H1 (cell line): ENCODE results near the gene KCTD3. TPM values are rescaled to one million over a fixed set of nuclear protein-coding genes. Genes with fewer than 3 reads are reported as not detected.

Experiments
- CTCF ChIA-PET: fragments of 300-600 bp; sonication (Branson Sonifier 250); formaldehyde crosslinking; loops from one replicate; lab custom pipeline; 2021; ENCODE audit not compliant: partially characterized antibody; lab: Charles Lee
- POLR2A ChIA-PET: fragments of 300-600 bp; sonication (Branson Sonifier 250); formaldehyde crosslinking; loops from one replicate; lab custom pipeline; 2021; ENCODE audit warnings: inconsistent platforms; ENCODE audit not compliant: partially characterized antibody; lab: Charles Lee
- DNase-seq, 2 experiments: peaks; one replicate each; pipeline versions ENCODE4 v3.0.0 to v3.0.0-alpha.2; 2010 to 2022; ENCODE audit warnings: low spot score in 2 of 2, low read depth in 1 of 2, mixed read lengths in 1 of 2
- FAIRE-seq: peaks from 2 replicates; lab custom pipeline; 2011; peaks lifted over from hg19 to GRCh38; lab: Jason Lieb, UNC
- H2AFZ ChIP-seq: 2 replicates; pipeline ENCODE4 v1.8.1; 2012; ENCODE audit warnings: low read length, inconsistent platforms
- H2AK5ac ChIP-seq: 2 replicates; pipeline ENCODE4 v1.6.1; 2013; ENCODE audit warnings: low read depth, low read length
- H2BK120ac ChIP-seq: replicated peaks from 2 replicates; pipeline ENCODE3; 2013; ENCODE audit warnings: low read depth, low read length, inconsistent platforms
- H2BK12ac ChIP-seq: 2 replicates; pipeline ENCODE4 v1.6.1; 2013; ENCODE audit warnings: low read depth, low read length
- H2BK15ac ChIP-seq: 2 replicates; pipeline ENCODE4 v1.6.1; 2013; ENCODE audit warnings: low read length
- H2BK20ac ChIP-seq: 2 replicates; pipeline ENCODE4 v1.6.1; 2013; ENCODE audit warnings: low read length
- H2BK5ac ChIP-seq: 2 replicates; pipeline ENCODE4 v1.6.1; 2013; ENCODE audit warnings: low read depth, low read length
- H3K14ac ChIP-seq: 2 replicates; pipeline ENCODE4 v1.6.1; 2013; ENCODE audit warnings: inconsistent platforms; ENCODE audit not compliant: insufficient read length
- H3K18ac ChIP-seq: 2 replicates; pipeline ENCODE4 v1.6.1; 2013; ENCODE audit warnings: low read length; ENCODE audit errors: extremely low read depth
- H3K23ac ChIP-seq: 2 replicates; pipeline ENCODE4 v1.6.1; 2013; ENCODE audit warnings: inconsistent platforms; ENCODE audit not compliant: insufficient read length
- H3K23me2 ChIP-seq: 2 replicates; pipeline ENCODE4 v1.6.1; 2013; ENCODE audit warnings: low read depth, low read length
- H3K27ac ChIP-seq: 2 replicates; pipeline ENCODE4 v1.6.1; 2011; ENCODE audit warnings: low read depth, low read length, inconsistent platforms
- H3K27me3 ChIP-seq, 4 experiments: replicated peaks in 1 of 4; 1 replicate in 1 of 4; 2 replicates in 3 of 4; pipeline versions ENCODE4 v1.6.1 to v1.8.1; 2011 to 2013; ENCODE audit warnings: low read length in 3 of 4, mild to moderate bottlenecking in 3 of 4, inconsistent platforms in 2 of 4, mixed read lengths in 2 of 4, moderate library complexity in 1 of 4; ENCODE audit not compliant: control insufficient read depth in 3 of 4, insufficient read depth in 3 of 4; ENCODE audit errors: extremely low read depth in 1 of 4
- H3K36me3 ChIP-seq, 4 experiments: 2 replicates each; pipeline versions ENCODE4 v1.6.1 to v1.8.1; 2011 to 2013; ENCODE audit warnings: mild to moderate bottlenecking in 4 of 4, low read length in 3 of 4, moderate library complexity in 2 of 4, control low read depth in 1 of 4, inconsistent platforms in 1 of 4; ENCODE audit not compliant: insufficient read depth in 4 of 4, control insufficient read depth in 2 of 4
- H3K4ac ChIP-seq: replicated peaks from 2 replicates; pipeline ENCODE3; 2013; ENCODE audit warnings: low read length, low read depth, mixed read lengths, inconsistent platforms; ENCODE audit not compliant: insufficient read length
- H3K4me1 ChIP-seq, 4 experiments: replicated peaks in 1 of 4; 1 replicate in 1 of 4; 2 replicates in 3 of 4; pipeline versions ENCODE4 v1.6.1 to v1.8.1; 2011 to 2013; ENCODE audit warnings: low read length in 3 of 4, inconsistent platforms in 2 of 4, mixed read lengths in 1 of 4; ENCODE audit not compliant: insufficient read depth in 4 of 4, control insufficient read depth in 3 of 4
- H3K4me2 ChIP-seq, 2 experiments: 2 replicates each; pipeline versions ENCODE4 v1.6.1 to v1.8.1; 2011 to 2013; ENCODE audit warnings: low read depth in 2 of 2, low read length in 2 of 2, control low read depth in 1 of 2, inconsistent platforms in 1 of 2, mild to moderate bottlenecking in 1 of 2; ENCODE audit not compliant: insufficient read depth in 1 of 2
- H3K4me3 ChIP-seq, 4 experiments: fragments of 200-600, 300-600 bp in 1 of 4; sonication (generic), shearing (Covaris generic), sonication (Bioruptor Twin) in 1 of 4; 2 replicates each; pipeline versions ENCODE4 v1.5.1 to v1.8.1; 2011 to 2016; ENCODE audit warnings: low read length in 4 of 4, low read depth in 3 of 4, control low read depth in 2 of 4, inconsistent platforms in 2 of 4, mild to moderate bottlenecking in 2 of 4, mixed read lengths in 1 of 4, moderate library complexity in 1 of 4; ENCODE audit not compliant: insufficient read depth in 2 of 4; ENCODE audit errors: extremely low read depth in 1 of 4
- H3K56ac ChIP-seq: replicated peaks from 2 replicates; pipeline ENCODE3; 2013; ENCODE audit warnings: low read depth, mild to moderate bottlenecking, mixed read lengths, low read length, inconsistent platforms; ENCODE audit not compliant: insufficient read length
- H3K79me1 ChIP-seq: 2 replicates; pipeline ENCODE4 v1.6.1; 2013; ENCODE audit warnings: low read depth, low read length, control low read depth
- H3K79me2 ChIP-seq, 2 experiments: 2 replicates each; pipeline versions ENCODE4 v1.6.1 to v1.8.1; 2012 to 2013; ENCODE audit warnings: low read length in 2 of 2, mild to moderate bottlenecking in 2 of 2, inconsistent platforms in 1 of 2; ENCODE audit not compliant: insufficient read depth in 2 of 2, control insufficient read depth in 1 of 2
- H3K9ac ChIP-seq, 4 experiments: replicated peaks in 1 of 4; 1 replicate in 1 of 4; 2 replicates in 3 of 4; pipeline versions ENCODE4 v1.6.1 to v1.8.1; 2011 to 2013; ENCODE audit warnings: low read depth in 3 of 4, low read length in 3 of 4, control low read depth in 2 of 4, mild to moderate bottlenecking in 2 of 4, moderate library complexity in 2 of 4, inconsistent platforms in 1 of 4; ENCODE audit errors: extremely low read depth in 1 of 4
- H3K9me3 ChIP-seq, 2 experiments: 2 replicates each; pipeline versions ENCODE4 v1.6.1 to v1.8.1; 2012 to 2013; ENCODE audit warnings: mild to moderate bottlenecking in 2 of 2, moderate library complexity in 2 of 2, control low read depth in 1 of 2, inconsistent platforms in 1 of 2, low read depth in 1 of 2, low read length in 1 of 2, mixed read lengths in 1 of 2; ENCODE audit not compliant: insufficient read depth in 2 of 2
- H4K20me1 ChIP-seq, 2 experiments: replicated peaks in 1 of 2; 2 replicates each; pipeline versions ENCODE3 to v1.8.1; 2011 to 2013; ENCODE audit warnings: inconsistent platforms in 2 of 2, low read length in 2 of 2, mild to moderate bottlenecking in 1 of 2; ENCODE audit not compliant: insufficient read depth in 2 of 2, control insufficient read depth in 1 of 2
- H4K5ac ChIP-seq: 2 replicates; pipeline ENCODE4 v1.6.1; 2013; ENCODE audit warnings: low read length, low read depth, mixed read lengths, inconsistent platforms; ENCODE audit not compliant: insufficient read length
- H4K8ac ChIP-seq: 2 replicates; pipeline ENCODE4 v1.8.0; 2013; ENCODE audit warnings: mild to moderate bottlenecking, moderate library complexity, low read length, inconsistent platforms; ENCODE audit not compliant: insufficient read depth; ENCODE audit errors: extremely low read depth
- H4K91ac ChIP-seq: replicated peaks from 2 replicates; pipeline ENCODE3; 2013; ENCODE audit warnings: low read length, mixed read lengths, inconsistent platforms; ENCODE audit not compliant: insufficient read length
- CTBP2 ChIP-seq: IDR thresholded peaks from 2 replicates; pipeline ENCODE4 v1.7.0; 2011; ENCODE audit warnings: borderline replicate concordance, mild to moderate bottlenecking, moderate library complexity, mixed read lengths, low read length; ENCODE audit not compliant: insufficient read depth, insufficient read length
- EP300 ChIP-seq, 2 experiments: IDR thresholded peaks; 1 replicate in 1 of 2; 2 replicates in 1 of 2; pipeline ENCODE4 v1.6.1; 2011 to 2012; ENCODE audit warnings: low read depth in 2 of 2, low read length in 2 of 2, mild to moderate bottlenecking in 2 of 2, borderline replicate concordance in 1 of 2, inconsistent platforms in 1 of 2, moderate library complexity in 1 of 2
- GTF2F1 ChIP-seq: IDR thresholded peaks from 2 replicates; pipeline ENCODE4 v1.6.1; 2012; ENCODE audit warnings: low read depth, low read length, improper control_type of control experiment, borderline replicate concordance
- KDM1A ChIP-seq: fragments of 200-600, 300-600 bp; sonication (generic); IDR thresholded peaks from 2 replicates; pipeline ENCODE4 v1.7.1; 2016; ENCODE audit warnings: mild to moderate bottlenecking, low read length, borderline replicate concordance
- SIRT6 ChIP-seq: IDR thresholded peaks from one replicate; pipeline ENCODE4 v1.7.1; 2012; ENCODE audit warnings: low read length, inconsistent platforms
- SP1 ChIP-seq: IDR thresholded peaks from 2 replicates; pipeline ENCODE4 v1.6.1; 2011; ENCODE audit warnings: low read depth, low read length
- TEAD4 ChIP-seq: IDR thresholded peaks from 2 replicates; pipeline ENCODE4 v1.6.1; 2012; ENCODE audit warnings: low read depth, low read length, inconsistent platforms, mixed read lengths
- WGBS, 2 experiments: shearing (Covaris generic) in 1 of 2; methylation state at CpG; one replicate each; pipeline versions ENCODE4 v1.1.6 to v1.1.7; 2013 to 2015; ENCODE audit warnings: low lambda C conversion rate in 2 of 2, mixed read lengths in 2 of 2, inconsistent platforms in 1 of 2, low coverage in 1 of 2, missing lambda C conversion rate in 1 of 2; ENCODE audit not compliant: insufficient replicate concordance in 2 of 2, insufficient coverage in 1 of 2, insufficient read length in 1 of 2; ENCODE audit errors: extremely low coverage in 1 of 2, missing lambda C conversion rate in 1 of 2; 5-methylcytosine and 5-hydroxymethylcytosine counted together
- polyA plus RNA-seq, 7 experiments: library from polyadenylated mRNA; depleted of rRNA in 3 of 7; stranded (reverse) in 5 of 7; unstranded in 2 of 7; fragments of >200 nt in 5 of 7; fragments of 200-250 nt in 2 of 7; gene quantifications; 1 replicate in 5 of 7; 2 replicates in 1 of 7; 4 replicates in 1 of 7; pipeline versions ENCODE4 v1.2.1 to v1.2.3, GENCODE V29; 2011 to 2013; ENCODE audit warnings: missing spikeins in 2 of 7, mixed read lengths in 2 of 7
- total RNA-seq: library from RNA; stranded (reverse); fragmentation: NEBNext Ultra II Directional; extraction: Animal tissue kit (Norgen Biotek cat#: 25700); gene quantifications from 2 replicates; pipeline ENCODE4 v1.2.1, GENCODE V29; 2021
- TF ChIP-seq, protein P1 (sequence below): IDR thresholded peaks from 2 replicates; pipeline ENCODE4 v1.6.1; 2012; ENCODE audit warnings: inconsistent platforms
- TF ChIP-seq, protein P2 (sequence below): IDR thresholded peaks from 2 replicates; pipeline ENCODE4 v1.6.1; 2012; ENCODE audit warnings: low read length, inconsistent platforms

The KCTD3 gene
- total and polyA plus RNA-seq, 2 of the 8 experiments (the other 6 are each of a cell fraction or from before 2014, with no cell fraction given), result 43.0 to 55.6 TPM

DNA sequence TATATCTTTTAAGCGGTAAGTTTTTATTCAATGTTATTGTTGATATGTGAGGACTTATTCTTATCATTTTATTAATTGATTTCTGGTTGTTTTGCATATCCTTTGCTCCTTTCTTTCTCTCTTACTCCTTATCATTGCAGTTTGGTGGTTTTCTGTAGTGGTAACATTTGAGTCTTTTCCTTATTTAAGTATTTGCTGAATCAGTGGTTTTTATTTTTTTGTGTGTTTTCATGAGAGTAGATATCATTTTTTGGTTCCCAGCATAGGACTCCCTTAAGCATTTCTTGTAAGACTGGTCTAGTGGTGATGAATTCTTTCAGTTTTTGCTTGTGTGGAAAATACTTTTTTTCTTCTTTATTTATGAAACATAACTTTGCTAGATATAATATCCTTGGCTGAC is 12.2 kb upstream of the KCTD3 start:
- Histone ChIP-seq H3K9me3 (no peaks in the 10 kb centered on the region), H3K4ac (no peak overlapping the region), H2BK20ac (no peak overlapping the region), H3K27ac (no peak overlapping the region), H3K23ac (no peak overlapping the region), H2BK15ac (no peak overlapping the region), H3K4me1 (no peaks in the 10 kb centered on the region), H4K20me1 (no peaks in the 10 kb centered on the region), H3K23me2 (no peaks in the 10 kb centered on the region), H3K27me3 (no peaks in the 10 kb centered on the region), H3K4me2 (no peak overlapping the region), H3K4me3 (no peak overlapping the region), H3K9ac (no peak overlapping the region), H2BK5ac (no peak overlapping the region), H2AFZ (no peak overlapping the region), H3K79me1 (no peaks in the 10 kb centered on the region), H2BK12ac (no peak overlapping the region), H2BK120ac (no peak overlapping the region), H3K56ac (no peak overlapping the region), H4K8ac (no peak overlapping the region), H3K36me3 (no peaks in the 10 kb centered on the region), H3K14ac (no peak overlapping the region), H3K18ac (no peak overlapping the region), H4K5ac (no peak overlapping the region), H4K91ac (no peak overlapping the region), H2AK5ac (no peak overlapping the region), H3K79me2 (no peaks in the 10 kb centered on the region)
- FAIRE-seq, result no peak
- TF ChIP-seq KDM1A (no peak), GTF2F1 (no peak), CTBP2 (no peak), EP300 (IDR thresholded peaks at IDR 0.05; ENCODE audit: borderline replicate concordance in 1 of 2, low read depth in 2 of 2, low read length in 2 of 2) (no peak), TEAD4 (no peak), SIRT6 (no peak), SP1 (no peak)
- TF ChIP-seq, protein P1, sequence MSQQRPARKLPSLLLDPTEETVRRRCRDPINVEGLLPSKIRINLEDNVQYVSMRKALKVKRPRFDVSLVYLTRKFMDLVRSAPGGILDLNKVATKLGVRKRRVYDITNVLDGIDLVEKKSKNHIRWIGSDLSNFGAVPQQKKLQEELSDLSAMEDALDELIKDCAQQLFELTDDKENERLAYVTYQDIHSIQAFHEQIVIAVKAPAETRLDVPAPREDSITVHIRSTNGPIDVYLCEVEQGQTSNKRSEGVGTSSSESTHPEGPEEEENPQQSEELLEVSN, result no peak
- TF ChIP-seq, protein P2, sequence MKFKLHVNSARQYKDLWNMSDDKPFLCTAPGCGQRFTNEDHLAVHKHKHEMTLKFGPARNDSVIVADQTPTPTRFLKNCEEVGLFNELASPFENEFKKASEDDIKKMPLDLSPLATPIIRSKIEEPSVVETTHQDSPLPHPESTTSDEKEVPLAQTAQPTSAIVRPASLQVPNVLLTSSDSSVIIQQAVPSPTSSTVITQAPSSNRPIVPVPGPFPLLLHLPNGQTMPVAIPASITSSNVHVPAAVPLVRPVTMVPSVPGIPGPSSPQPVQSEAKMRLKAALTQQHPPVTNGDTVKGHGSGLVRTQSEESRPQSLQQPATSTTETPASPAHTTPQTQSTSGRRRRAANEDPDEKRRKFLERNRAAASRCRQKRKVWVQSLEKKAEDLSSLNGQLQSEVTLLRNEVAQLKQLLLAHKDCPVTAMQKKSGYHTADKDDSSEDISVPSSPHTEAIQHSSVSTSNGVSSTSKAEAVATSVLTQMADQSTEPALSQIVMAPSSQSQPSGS, result no peak
- CTCF ChIA-PET, result no interaction called here
- 90% methylated on average over 1 of the region's 1 CpG; no CpG with 5 or more reads in 1 of the 2 experiments for WGBS, 2 experiments
- POLR2A ChIA-PET, result no interaction called here
- no peak for DNase-seq
